ENCODE results near the gene KRT77. TPM values are rescaled to one million over a fixed set of nuclear protein-coding genes. Genes with fewer than 3 reads are reported as not detected.
"Not testable (repeated sequence)": the region's sequence is repeated elsewhere in the genome, so short reads cannot be mapped to it uniquely, and the experiment has no call there.

KRT77 gene
- total and polyA plus RNA-seq, 5 experiments from 2014 or later = 0.12 TPM; not detected in 4

- Mint-ChIP-seq H3K27me3 (peaks cover 0 to 10% (median 6%) of the 10 kb centered on the region in 5 donors), H3K36me3 (no peaks in the 10 kb centered on the region), H3K4me3 (no peak overlapping the region), H3K9me3 (no peaks in the 10 kb centered on the region), H3K4me1 (peaks cover 0 to 6% (median 1%) of the 10 kb centered on the region in 4 donors), H3K27ac (peak overlapping the region in 1 of 10 donors; percentile 46)
- ATAC-seq (no peak), DNase-seq (no peak)
- POLR2A ChIA-PET = interaction anchor here (0.6 kb wide), 1 partner anchor 14 kb away, joined by 3 read pairs; no protein-coding TSS in a partner anchor
Observed at GRCh38 chr12:52720365-52720886, 17.1 kb upstream of the KRT77 start.

DNA sequence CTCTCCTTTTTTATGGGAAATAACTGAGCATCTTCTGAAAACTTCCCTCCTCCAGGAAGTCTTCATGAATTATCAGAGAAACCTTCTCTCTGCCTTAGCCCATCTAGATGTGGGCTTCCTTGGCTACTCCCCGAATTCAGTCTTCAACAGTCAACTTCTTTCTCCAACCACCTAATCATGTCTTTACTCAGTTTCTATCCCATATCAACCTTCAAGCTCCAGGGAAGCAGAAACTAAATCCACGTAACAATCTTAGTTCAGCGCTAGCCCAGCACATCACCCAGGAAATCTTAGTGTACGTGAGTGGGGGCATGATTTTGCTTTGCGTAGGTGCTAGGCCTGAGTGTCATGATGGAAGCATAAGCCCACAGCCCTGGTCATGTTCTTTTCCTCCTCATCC lies 12.7 kb upstream of the KRT77 start:
- no peak for ATAC-seq
- POLR2A ChIA-PET = interaction anchor here (1.5 kb wide), 1 partner anchor 104 kb away, joined by 3 read pairs; no protein-coding TSS in a partner anchor
- Mint-ChIP-seq H3K9me3 (no peaks in the 10 kb centered on the region), H3K27ac (peak overlapping the region in 2 of 10 donors; percentile 5 to 75), H3K27me3 (peaks cover 0 to 36% (median 21%) of the 10 kb centered on the region in 5 donors), H3K36me3 (no peaks in the 10 kb centered on the region), H3K4me3 (peak overlapping the region in 1 of 10 donors; percentile 37), H3K4me1 (peaks cover 8 to 17% (median 14%) of the 10 kb centered on the region in 4 donors)
- DNase-seq = no peak

- POLR2A ChIA-PET = interaction anchor here (1.1 to 1.5 kb wide), 2 partner anchors 82 to 103 kb away, joined by 3 to 4 read pairs; no protein-coding TSS in a partner anchor
- DNase-seq = no peak
- Mint-ChIP-seq H3K4me3 (peak overlapping the region in 7 of 10 donors; percentile 54 to 80 (median 68)), H3K27me3 (peaks cover 0 to 36% (median 21%) of the 10 kb centered on the region in 5 donors), H3K36me3 (no peaks in the 10 kb centered on the region), H3K27ac (peak overlapping the region in 2 of 10 donors; percentile 25 to 83), H3K4me1 (peaks cover 7 to 17% (median 14%) of the 10 kb centered on the region in 4 donors), H3K9me3 (no peaks in the 10 kb centered on the region)
- ATAC-seq = no peak
Observed at GRCh38 chr12:52715416-52715815, 12.1 kb upstream of the KRT77 start.

GRCh38 chr12:52714887-52715281 lies 11.6 kb upstream of the KRT77 start:
- no peak for ATAC-seq
- DNase-seq = no peak
- POLR2A ChIA-PET = interaction anchor here (1.1 to 1.5 kb wide), 2 partner anchors 82 to 102 kb away, joined by 3 to 4 read pairs; no protein-coding TSS in a partner anchor
- Mint-ChIP-seq H3K4me3 (peak overlapping the region; percentile 54 to 80 (median 68)), H3K27ac (peak overlapping the region in 4 of 10 donors; percentile 40 to 83 (median 76)), H3K4me1 (peaks cover 6 to 17% (median 14%) of the 10 kb centered on the region in 4 donors), H3K27me3 (peaks cover 0 to 36% (median 21%) of the 10 kb centered on the region in 5 donors), H3K36me3 (no peaks in the 10 kb centered on the region), H3K9me3 (no peaks in the 10 kb centered on the region)

GRCh38 chr12:52713960-52714886 lies 10.9 kb upstream of the KRT77 start:
- Mint-ChIP-seq H3K4me1 (peaks cover 6 to 17% (median 14%) of the 10 kb centered on the region in 4 donors), H3K27me3 (peaks cover 0 to 36% (median 21%) of the 10 kb centered on the region in 5 donors), H3K27ac (peak overlapping the region in 8 of 10 donors; percentile 8 to 91 (median 64)), H3K4me3 (peak overlapping the region; percentile 72 to 87 (median 82)), H3K9me3 (no peaks in the 10 kb centered on the region), H3K36me3 (no peaks in the 10 kb centered on the region)
- peak; percentile 75 to 85 for ATAC-seq
- POLR2A ChIA-PET = interaction anchor here (1.0 to 1.3 kb wide), 6 partner anchors 22 to 128 kb away, joined by 3 to 5 read pairs (median 4); no protein-coding TSS in a partner anchor
- peak in 6 of 10 donors; percentile 8 to 46 (median 28) for DNase-seq

DNA sequence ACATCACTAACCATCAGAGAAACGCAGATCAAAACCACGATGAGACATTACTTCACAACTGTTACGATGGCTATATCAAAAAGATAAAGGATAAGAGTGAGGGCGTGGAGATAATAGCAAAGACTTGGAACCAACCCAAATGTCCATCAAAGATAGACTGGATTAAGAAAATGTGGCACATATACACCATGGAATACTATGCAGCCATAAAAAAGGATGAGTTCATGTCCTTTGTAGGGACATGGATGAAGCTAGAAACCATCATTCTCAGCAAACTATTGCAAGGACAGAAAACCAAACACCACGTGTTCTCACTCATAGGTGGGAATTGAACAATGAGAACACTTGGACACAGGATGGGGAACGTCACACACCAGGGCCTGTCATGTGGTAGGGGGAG lies 8.8 kb upstream of the KRT77 start:
- H3K4me1 Mint-ChIP-seq = peaks cover 17 to 33% (median 29%) of the 10 kb centered on the region in 4 donors
- not testable (repeated sequence) for H3K9me3 Mint-ChIP-seq, H3K4me3 Mint-ChIP-seq, ATAC-seq, DNase-seq, H3K36me3 Mint-ChIP-seq
- H3K27ac Mint-ChIP-seq = peak overlapping the region in 1 of 10 donors; percentile 6
- peaks cover 0 to 36% (median 21%) of the 10 kb centered on the region in 5 donors for H3K27me3 Mint-ChIP-seq
- POLR2A ChIA-PET = interaction anchor here (0.6 kb wide), 1 partner anchor 79 kb away, joined by 6 read pairs; no protein-coding TSS in a partner anchor

- Mint-ChIP-seq H3K9me3 (no peaks in the 10 kb centered on the region), H3K4me3 (no peak overlapping the region), H3K27me3 (peaks cover 0 to 28% (median 21%) of the 10 kb centered on the region in 5 donors), H3K4me1 (peaks cover 20 to 41% (median 31%) of the 10 kb centered on the region in 4 donors), H3K27ac (no peak overlapping the region), H3K36me3 (no peaks in the 10 kb centered on the region)
- POLR2A ChIA-PET = interaction anchor here (0.6 to 0.9 kb wide), 3 partner anchors 8 to 129 kb away, joined by 3 read pairs; no protein-coding TSS in a partner anchor
- no peak for ATAC-seq
- no peak for DNase-seq
Observed at GRCh38 chr12:52710730-52711129, 7.4 kb upstream of the KRT77 start.

- Mint-ChIP-seq H3K27ac (peak overlapping the region in 9 of 10 donors; percentile 44 to 85 (median 69)), H3K27me3 (peaks cover 0 to 11% (median 3%) of the 10 kb centered on the region in 5 donors), H3K36me3 (no peaks in the 10 kb centered on the region), H3K9me3 (no peaks in the 10 kb centered on the region), H3K4me3 (peak overlapping the region in 1 of 10 donors; percentile 30), H3K4me1 (peaks cover 15 to 34% (median 20%) of the 10 kb centered on the region in 4 donors)
- POLR2A ChIA-PET = interaction anchor here (1.3 to 1.9 kb wide), 5 partner anchors 15 to 122 kb away, joined by 3 to 7 read pairs (median 5); partner anchors contain the start of gene KRT1
- ATAC-seq (peak; percentile 46 to 59), DNase-seq (peak in 2 of 10 donors; percentile 25 to 26)
Observed at GRCh38 chr12:52708010-52708409, 4.7 kb upstream of the KRT77 start.

- no peak for ATAC-seq
- Mint-ChIP-seq H3K27ac (no peak overlapping the region), H3K36me3 (no peaks in the 10 kb centered on the region), H3K27me3 (peaks cover 0 to 4% (median 2%) of the 10 kb centered on the region in 5 donors), H3K4me1 (peaks cover 19 to 34% (median 21%) of the 10 kb centered on the region in 4 donors), H3K4me3 (no peak overlapping the region), H3K9me3 (no peaks in the 10 kb centered on the region)
- no peak for DNase-seq
- POLR2A ChIA-PET = no interaction called here
Observed at GRCh38 chr12:52704464-52704863, 1.1 kb upstream of the KRT77 start.

GRCh38 chr12:52703878-52704277 lies 554 bp upstream of the KRT77 start:
- Mint-ChIP-seq H3K9me3 (no peaks in the 10 kb centered on the region), H3K27me3 (peaks cover 0 to 4% (median 2%) of the 10 kb centered on the region in 5 donors), H3K4me1 (peaks cover 19 to 34% (median 21%) of the 10 kb centered on the region in 4 donors), H3K27ac (peak overlapping the region in 1 of 10 donors; percentile 9), H3K4me3 (no peak overlapping the region), H3K36me3 (no peaks in the 10 kb centered on the region)
- ATAC-seq (no peak), DNase-seq (no peak)
- POLR2A ChIA-PET = interaction anchor here (1.1 kb wide), 1 partner anchor 13 kb away, joined by 3 read pairs; no protein-coding TSS in a partner anchor

DNA sequence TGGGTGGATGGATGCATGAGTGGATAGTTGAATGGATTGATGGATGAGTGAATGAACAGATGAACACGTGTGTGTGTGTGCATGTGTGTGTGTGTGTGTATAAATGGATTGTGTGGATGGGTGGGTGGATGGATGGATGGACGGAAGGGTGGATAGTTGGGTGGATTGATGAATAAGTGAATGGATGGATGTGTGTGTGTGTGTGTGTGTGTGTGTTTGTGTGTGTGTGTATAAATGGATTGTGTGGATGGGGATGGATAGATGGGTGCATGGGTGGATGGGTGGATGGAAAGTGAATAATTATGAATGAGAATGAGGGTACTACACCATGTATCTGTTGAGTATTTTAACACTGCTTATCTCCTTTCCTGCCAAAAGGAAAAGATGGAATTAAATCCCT lies 986 bp downstream of the KRT77 start:
- no peak overlapping the region for H3K4me3 Mint-ChIP-seq
- no peaks in the 10 kb centered on the region for H3K9me3 Mint-ChIP-seq
- peaks cover 0 to 4% (median 2%) of the 10 kb centered on the region in 5 donors for H3K27me3 Mint-ChIP-seq
- DNase-seq = no peak
- no peak for ATAC-seq
- no peaks in the 10 kb centered on the region for H3K36me3 Mint-ChIP-seq
- POLR2A ChIA-PET = no interaction called here
- peak overlapping the region in 1 of 10 donors; percentile 65 for H3K27ac Mint-ChIP-seq
- H3K4me1 Mint-ChIP-seq = peaks cover 5 to 18% (median 10%) of the 10 kb centered on the region in 4 donors

DNA sequence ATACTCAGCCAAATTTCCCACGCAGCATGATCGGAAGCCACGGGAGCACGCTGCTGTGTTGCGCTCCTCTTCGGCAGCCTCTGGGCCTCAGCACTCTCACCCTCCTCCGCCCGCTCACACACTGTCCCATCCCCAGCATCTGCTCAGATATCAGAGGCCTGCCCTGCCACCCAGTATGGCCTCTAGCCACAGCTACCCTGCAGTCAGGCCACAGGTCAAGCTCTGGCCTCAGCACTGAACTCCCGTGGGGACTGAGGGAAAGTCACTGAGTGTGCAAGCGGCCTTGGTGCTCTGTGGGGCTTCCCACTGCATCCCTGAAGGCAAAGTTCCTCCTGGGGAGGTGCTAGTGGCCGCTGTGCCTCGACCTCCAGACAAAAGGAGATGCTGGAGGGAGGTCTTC lies 2.0 kb downstream of the KRT77 start:
- H3K4me3 Mint-ChIP-seq = no peak overlapping the region
- H3K27ac Mint-ChIP-seq = peak overlapping the region in 1 of 10 donors; percentile 75
- DNase-seq = no peak
- H3K9me3 Mint-ChIP-seq = no peaks in the 10 kb centered on the region
- ATAC-seq = no peak
- POLR2A ChIA-PET = no interaction called here
- peaks cover 0 to 4% (median 2%) of the 10 kb centered on the region in 5 donors for H3K27me3 Mint-ChIP-seq
- H3K36me3 Mint-ChIP-seq = no peaks in the 10 kb centered on the region
- peaks cover 2 to 14% (median 8%) of the 10 kb centered on the region in 4 donors for H3K4me1 Mint-ChIP-seq
